Activated CD4-positive, alpha-beta T cell treated with anti-CD3 and anti-CD28 coated beads, Interleukin-2, amount 50 U/mL, for 4 hours (primary cell): ENCODE results near the gene FOXB1.
A peak's percentile ranks its signal among the peaks of the same experiment; 100 is the strongest.

ENCODE experiments used
- DNase-seq, 2 experiments: peaks; one replicate each; pipeline ENCODE4 v3.0.0-alpha.2; 2020

FOXB1 gene

GRCh38 chr15:60004009-60004845 lies at the start of gene FOXB1:
Gene FOXB1, plus strand, starts transcription at chr15:60004311. Its CDS starts 653 bp downstream, at chr15:60004964.
- DNase-seq: no peak

- no peak for DNase-seq
These were observed 45.8 kb upstream of the FOXB1 start for GRCh38 chr15:59958288-59958687.

DNA sequence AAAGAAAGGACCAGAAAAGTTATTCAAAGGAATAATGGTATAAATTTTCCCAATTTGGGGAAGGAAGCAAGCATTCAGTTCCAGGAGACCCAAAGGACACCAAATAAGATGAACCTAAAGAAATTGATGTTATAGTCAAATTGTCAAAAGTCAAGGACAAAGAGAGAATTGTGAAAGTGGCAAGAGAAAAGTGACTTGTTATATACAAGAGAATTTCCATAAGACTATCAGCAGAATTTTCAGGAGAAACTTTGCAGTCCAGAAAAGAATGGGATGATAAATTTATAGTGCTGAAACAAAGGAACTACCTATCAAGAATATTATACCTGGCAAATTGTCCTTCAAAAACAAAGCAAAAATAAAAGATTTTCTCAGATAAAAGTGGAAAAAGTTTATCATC lies 43.8 kb upstream of the FOXB1 start:
- DNase-seq: no peak

DNA sequence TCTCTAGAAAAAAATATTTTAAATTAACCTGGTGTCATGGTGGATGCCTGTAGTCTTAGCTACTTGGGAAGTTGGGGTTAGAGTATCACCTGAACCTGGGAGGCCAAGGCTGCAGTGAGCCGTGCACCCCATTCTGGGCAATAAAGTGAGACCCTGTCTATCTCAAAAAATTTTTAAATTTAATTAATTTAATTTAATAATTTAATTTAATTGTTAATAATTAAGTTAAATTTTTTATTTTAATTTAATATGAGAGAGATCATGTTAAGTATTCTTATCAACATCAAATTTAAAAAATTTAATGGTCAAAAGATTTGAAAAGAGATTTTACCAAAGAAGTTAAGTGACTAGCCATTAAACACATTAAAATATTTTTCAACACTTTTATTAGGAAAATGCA lies 40.8 kb upstream of the FOXB1 start:
- no peak for DNase-seq

DNA sequence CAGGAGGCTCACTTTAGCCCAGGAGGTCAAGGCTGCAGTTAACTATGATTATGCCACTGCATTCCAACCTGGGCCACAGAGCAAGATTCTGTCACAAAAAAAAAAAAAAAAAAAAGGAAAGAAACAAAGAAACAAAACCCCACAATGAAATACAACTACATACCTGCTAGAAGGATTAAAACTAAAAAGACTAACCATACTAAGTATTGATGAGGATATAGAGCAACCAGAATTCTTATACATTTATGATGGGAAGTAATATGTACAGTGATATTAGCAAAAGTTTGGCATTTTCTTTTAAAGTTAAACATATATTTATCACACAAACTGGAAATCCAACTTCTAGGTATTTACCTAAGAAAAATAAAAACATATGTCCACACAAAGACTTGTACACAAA lies 40.2 kb upstream of the FOXB1 start:
- DNase-seq: no peak

- DNase-seq: no peak
These were observed 38.4 kb upstream of the FOXB1 start for GRCh38 chr15:59965741-59966140.

DNA sequence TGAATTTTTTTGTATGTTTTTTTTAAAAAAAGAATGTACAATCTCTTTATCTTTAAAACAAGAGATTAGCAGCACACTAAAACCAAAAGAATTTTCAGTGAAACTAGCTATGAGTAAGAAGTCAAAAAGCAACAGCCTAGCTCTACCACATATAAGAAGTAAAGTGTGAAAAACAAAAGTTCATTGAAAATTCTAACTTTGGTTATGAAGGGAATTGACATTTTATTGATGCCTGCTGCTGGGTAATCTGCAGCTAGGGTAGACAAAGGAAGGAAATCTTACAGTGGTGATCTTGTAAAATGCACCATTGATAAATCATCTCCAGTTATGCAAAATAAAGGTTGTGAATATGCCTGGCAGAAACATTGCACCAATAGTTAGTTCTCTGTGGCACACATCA lies 37.8 kb upstream of the FOXB1 start:
- DNase-seq: no peak

DNA sequence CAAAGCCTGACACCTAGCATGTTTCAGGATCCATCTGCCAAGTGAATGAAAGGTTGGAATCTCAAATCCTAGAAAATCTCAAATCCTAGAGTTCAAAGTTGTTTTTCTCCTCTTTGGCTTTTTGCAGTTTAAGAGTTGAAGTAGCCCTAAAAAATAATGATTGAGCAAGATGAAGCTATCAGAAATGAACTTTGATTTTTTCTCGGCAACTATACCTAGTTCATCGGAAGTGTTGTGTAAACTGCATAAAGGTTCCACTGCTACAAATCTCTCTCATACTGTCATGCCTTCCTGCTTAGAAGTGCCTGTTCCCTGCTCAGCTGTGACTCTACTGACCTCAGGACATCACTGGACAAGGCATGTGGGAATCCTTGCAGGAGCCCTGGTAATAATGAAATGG lies 35.8 kb upstream of the FOXB1 start:
- DNase-seq: no peak

DNA sequence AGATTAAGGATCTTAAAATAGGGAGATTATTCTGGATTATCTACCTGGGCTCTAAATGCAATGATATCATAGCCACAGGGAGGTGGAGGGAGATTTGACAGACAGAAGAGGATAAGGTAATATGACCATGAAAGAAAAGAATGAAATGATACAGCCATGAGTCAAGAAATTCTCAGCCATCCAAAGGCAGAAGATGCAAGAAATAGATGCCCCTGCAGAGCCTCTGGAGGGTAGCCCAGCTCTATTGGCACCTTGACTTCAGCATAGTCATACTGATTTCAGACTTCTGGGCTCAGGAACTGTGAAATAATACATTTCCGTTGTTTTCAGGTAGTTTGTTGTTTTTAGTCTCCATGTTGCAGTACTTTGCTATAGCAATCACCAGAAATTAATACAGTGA lies 31.9 kb upstream of the FOXB1 start:
- no peak for DNase-seq

- DNase-seq: no peak
These were observed 27.4 kb upstream of the FOXB1 start for GRCh38 chr15:59976480-59977271.

DNA sequence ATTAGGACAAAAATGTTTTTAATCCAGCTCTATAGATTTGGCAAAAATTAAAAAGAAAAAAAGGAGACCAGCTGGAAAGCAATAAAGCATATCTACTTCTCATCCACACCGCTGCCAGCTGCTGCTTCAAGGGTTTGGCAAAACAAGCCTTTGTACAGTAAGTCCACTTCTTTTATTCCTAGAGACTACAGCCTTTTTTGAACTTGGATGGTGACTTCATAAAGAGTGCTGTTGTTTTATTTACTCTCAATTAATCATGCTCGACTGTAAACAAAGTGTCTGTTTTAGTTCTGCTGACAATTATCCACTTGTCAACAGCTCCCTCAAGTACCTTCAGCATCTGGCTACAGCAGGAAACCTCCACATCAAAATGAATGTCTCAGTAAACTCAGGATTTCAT lies 12.3 kb upstream of the FOXB1 start:
- DNase-seq: no peak

- DNase-seq: no peak
These were observed 10.9 kb upstream of the FOXB1 start for GRCh38 chr15:59993041-59993750.

DNA sequence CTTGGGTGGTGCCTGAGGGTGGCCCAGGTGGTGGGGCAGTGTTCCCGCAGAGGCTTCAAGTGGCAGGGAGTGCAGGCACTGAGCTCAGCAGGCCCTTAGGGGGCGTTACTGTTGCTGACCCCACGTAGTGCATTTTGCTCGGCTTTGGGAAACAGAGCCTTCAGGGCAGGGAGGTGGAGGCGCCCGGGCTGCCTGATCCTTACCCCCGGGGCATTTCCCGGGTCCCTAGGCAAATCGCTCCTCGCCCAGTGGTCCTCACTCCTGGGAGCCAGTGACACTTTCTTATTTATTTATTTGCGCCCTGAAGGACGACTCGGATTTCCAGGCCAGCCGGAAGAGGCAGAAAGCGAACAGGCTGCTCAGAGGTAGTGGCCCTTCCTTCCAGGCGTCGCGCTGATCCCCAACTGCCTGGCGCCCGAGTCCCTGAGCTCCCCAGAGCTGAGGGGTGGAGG lies 10.1 kb upstream of the FOXB1 start:
- no peak for DNase-seq

DNA sequence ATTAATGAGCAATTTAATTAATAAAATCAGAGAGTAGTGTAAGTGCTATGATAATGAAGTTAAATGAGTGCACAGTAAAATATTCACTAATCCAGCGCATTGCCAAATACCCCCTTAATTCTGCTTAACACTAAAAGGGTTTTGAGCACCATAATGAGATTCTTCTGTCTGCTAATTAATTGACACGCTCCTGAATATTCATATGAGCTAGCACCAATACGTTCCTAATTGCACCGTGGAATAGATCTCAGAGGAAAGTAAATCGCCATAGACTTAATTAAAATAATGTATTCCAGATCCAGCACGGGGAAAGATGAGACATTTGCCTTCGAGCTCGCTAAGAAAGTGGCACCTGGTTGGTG lies 9.6 kb upstream of the FOXB1 start:
- no peak for DNase-seq

DNA sequence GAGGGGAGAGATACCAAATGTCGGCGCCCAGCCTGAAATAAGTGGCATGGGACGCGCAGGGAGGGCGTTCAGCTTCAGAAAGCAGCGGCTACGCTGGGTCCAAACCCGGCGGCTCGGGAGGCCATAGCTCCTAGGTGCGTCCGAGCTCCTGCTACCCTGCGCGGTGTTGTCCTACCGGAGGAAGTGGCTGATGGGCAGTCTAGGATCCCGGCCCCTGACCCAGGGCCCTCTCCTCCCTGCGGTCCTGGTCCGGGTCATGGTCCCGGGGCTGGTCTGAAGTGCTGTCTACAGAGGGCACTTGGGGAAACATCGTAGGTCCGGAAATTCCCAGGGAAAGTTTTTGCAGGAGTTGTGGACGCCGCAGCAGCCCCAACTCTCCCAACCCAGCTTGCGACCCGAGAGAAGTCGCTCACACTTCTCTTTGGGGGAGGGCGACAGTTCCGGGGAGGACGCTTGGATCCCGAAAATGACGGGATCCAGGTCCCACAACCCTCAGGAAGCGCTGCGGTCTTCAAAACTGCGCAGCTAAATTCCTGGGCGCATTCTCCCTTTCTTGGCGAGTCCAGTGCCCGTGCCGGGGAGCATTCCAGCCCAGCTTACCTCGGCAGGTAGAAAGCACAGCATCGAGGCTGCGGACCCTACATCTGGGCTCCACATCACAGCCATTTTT lies 9.1 kb upstream of the FOXB1 start:
- no peak for DNase-seq

GRCh38 chr15:59995568-59996297 lies 8.4 kb upstream of the FOXB1 start:
- DNase-seq: no peak

GRCh38 chr15:59996298-59997041 lies 7.6 kb upstream of the FOXB1 start:
- no peak for DNase-seq

DNA sequence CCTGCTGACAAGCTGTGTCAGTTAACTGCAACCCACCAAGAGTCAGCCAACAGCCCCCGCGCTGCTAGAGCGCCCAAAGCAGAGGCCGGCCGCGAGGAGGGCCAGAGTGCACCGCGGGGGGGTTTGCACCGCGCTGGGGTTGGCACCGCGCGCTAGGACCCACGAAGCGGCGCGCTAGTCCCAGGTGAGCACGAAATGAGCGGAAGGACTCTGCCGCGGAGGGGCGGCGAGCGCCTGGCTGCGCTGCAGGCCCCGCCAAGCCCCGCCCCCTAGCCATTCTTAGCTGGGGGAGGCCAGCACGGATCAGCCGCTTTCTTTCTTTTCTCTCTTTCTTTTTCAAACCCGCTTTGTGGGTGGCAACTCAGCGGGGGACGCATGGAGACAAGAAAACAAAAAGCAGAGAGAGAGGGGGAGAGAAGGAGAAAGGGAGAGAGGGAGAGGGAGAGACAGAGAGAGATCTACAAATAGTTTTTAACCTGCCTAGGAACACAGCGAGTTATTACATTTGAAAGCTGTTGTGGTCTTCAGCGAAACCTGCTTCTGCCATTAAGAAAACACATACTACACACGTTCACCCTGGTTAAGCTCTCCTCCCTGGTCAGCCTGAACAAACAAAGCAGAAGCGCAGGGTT lies 6.9 kb upstream of the FOXB1 start:
- peak in 1 of 2 experiments; percentile 37 for DNase-seq

DNA sequence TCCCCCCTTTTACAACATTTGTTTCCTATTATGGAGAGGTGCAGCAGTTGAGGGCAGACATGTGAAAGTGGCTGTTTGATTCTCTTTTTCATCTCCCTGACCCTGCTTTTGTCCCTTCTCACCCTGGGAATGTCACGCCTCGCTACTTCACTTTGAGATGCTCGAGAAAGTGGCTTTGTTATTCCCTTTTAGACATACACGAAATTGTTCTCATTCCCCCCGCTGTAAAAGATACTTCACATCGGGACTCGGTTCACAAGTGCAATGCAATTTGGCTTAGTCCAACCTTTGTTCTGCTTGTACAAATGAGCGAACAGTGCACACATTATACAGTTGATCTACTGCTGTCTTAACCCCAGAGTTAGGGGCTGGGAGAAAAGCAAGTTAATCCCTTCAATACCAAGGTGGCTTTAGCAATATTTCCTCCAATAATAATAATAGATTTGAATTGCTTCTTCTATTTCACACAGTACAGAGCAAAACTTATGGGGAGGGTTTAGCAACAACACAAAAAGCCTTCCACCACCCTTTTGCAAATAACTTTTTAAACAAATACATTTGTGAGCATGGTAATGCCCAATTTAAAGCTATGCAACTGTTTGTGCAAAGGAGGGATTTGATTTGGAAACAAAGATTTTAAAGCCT lies 5.7 kb upstream of the FOXB1 start:
- DNase-seq: no peak

GRCh38 chr15:59998950-59999611 lies 5.0 kb upstream of the FOXB1 start:
- no peak for DNase-seq
